HCT116 (cell line): ENCODE measurements around the gene TAS2R50. TPM values are rescaled to one million over a fixed set of nuclear protein-coding genes. Genes with fewer than 3 reads are reported as not detected.

Experiments used
- ATAC-seq: fragments of 200-7000 bp; cut with Tn5 transposase; 2 replicates; pipeline ENCODE4 v1.9.1; 2020; ENCODE audit warnings: mild to moderate bottlenecking, moderate library complexity
- BruUV-seq: library from RNA; stranded (reverse); fragments of 400-500 nt; replicated peaks from 2 replicates; lab custom pipeline; 2021; lab: Mats Ljungman, UMichigan
- CTCF ChIA-PET: fragments of 300-600 bp; sonication (Branson Sonifier 250); formaldehyde crosslinking; loops from one replicate; lab custom pipeline; 2021; ENCODE audit warnings: antibody characterized with exemption; lab: Charles Lee
- POLR2A ChIA-PET: fragments of 300-600, 350-600 bp; sonication (Branson Sonifier 250); formaldehyde crosslinking; loops from one replicate; lab custom pipeline; 2021; ENCODE audit warnings: antibody characterized with exemption; lab: Charles Lee
- RAD21 ChIA-PET, 2 experiments: fragments of 300-600 bp; sonication (Branson Sonifier 250); formaldehyde crosslinking; loops; one replicate each; lab custom pipeline; 2023; ENCODE audit warnings: low total read pairs in 2 of 2; ENCODE audit not compliant: uncharacterized antibody in 2 of 2, unreplicated experiment in 2 of 2, low non-redundant PET in 1 of 2; lab: Charles Lee
- DNase-seq: peaks from one replicate; pipeline ENCODE4 v3.0.0-alpha.2; 2010; ENCODE audit warnings: low read depth, low spot score
- H2AFZ ChIP-seq: fragments of 200-600 bp; shearing (Covaris generic), sonication (generic); 2 replicates; pipeline ENCODE4 v1.6.1; 2017; ENCODE audit warnings: low read depth, mixed run types, mixed read lengths, antibody characterized with exemption, low read length; ENCODE audit not compliant: poor library complexity, severe bottlenecking
- H3K27ac ChIP-seq: 2 replicates; pipeline ENCODE4 v1.5.1; 2012; ENCODE audit warnings: low read depth, low read length
- H3K27me3 ChIP-seq: fragments of 200-600 bp; sonication (generic); 2 replicates; pipeline ENCODE4 v1.6.1; 2016; ENCODE audit warnings: mixed run types, low read length, mixed read lengths; ENCODE audit not compliant: insufficient read depth
- H3K36me3 ChIP-seq, 2 experiments: fragments of 200-500 bp in 1 of 2; fragments of 200-600 bp in 1 of 2; sonication (Bioruptor generic) in 1 of 2; sonication (generic) in 1 of 2; 2 replicates each; pipeline versions ENCODE4 v1.5.1 to v1.6.1; 2014 to 2016; ENCODE audit warnings: low read length in 2 of 2, inconsistent platforms in 1 of 2, mixed read lengths in 1 of 2, mixed run types in 1 of 2; ENCODE audit not compliant: insufficient read depth in 2 of 2, control insufficient read depth in 1 of 2
- H3K4me1 ChIP-seq, 2 experiments: fragments of 200-600 bp in 1 of 2; sonication (generic) in 1 of 2; 2 replicates each; pipeline versions ENCODE4 v1.5.1 to v1.6.1; 2012 to 2017; ENCODE audit warnings: low read length in 2 of 2, inconsistent platforms in 1 of 2, mild to moderate bottlenecking in 1 of 2, mixed read lengths in 1 of 2, mixed run types in 1 of 2, moderate library complexity in 1 of 2; ENCODE audit not compliant: insufficient read depth in 2 of 2, control insufficient read depth in 1 of 2
- H3K4me2 ChIP-seq: fragments of 200-600 bp; sonication (generic); 2 replicates; pipeline ENCODE4 v1.6.1; 2017; ENCODE audit warnings: mixed run types, low read length, mixed read lengths
- H3K4me3 ChIP-seq, 2 experiments: fragments of 200-600 bp in 1 of 2; sonication (generic) in 1 of 2; replicated peaks in 1 of 2; 2 replicates each; pipeline ENCODE4 v1.5.1; 2011 to 2016; ENCODE audit warnings: low read length in 2 of 2, control low read depth in 1 of 2, low read depth in 1 of 2, mild to moderate bottlenecking in 1 of 2, mixed read lengths in 1 of 2, mixed run types in 1 of 2
- H3K79me2 ChIP-seq: fragments of 200-600 bp; sonication (generic); 2 replicates; pipeline ENCODE4 v1.6.1; 2017; ENCODE audit warnings: mild to moderate bottlenecking, mixed run types, low read length, moderate library complexity, mixed read lengths; ENCODE audit not compliant: insufficient read depth
- H3K9ac ChIP-seq: fragments of 200-600 bp; sonication (generic); 2 replicates; pipeline ENCODE4 v1.6.1; 2016; ENCODE audit warnings: low read length, mixed read lengths
- H3K9me2 ChIP-seq: fragments of 200-600 bp; sonication (generic), shearing (Covaris generic); 2 replicates; pipeline ENCODE4 v1.6.1; 2017; ENCODE audit warnings: mixed run types, mild to moderate bottlenecking, moderate library complexity; ENCODE audit not compliant: insufficient read depth
- H3K9me3 ChIP-seq, 2 experiments: fragments of 200-500 bp in 1 of 2; fragments of 200-600 bp in 1 of 2; sonication (Bioruptor generic) in 1 of 2; sonication (generic) in 1 of 2; 2 replicates each; pipeline ENCODE4 v1.6.1; 2014 to 2017; ENCODE audit warnings: low read length in 2 of 2, mixed read lengths in 2 of 2, inconsistent platforms in 1 of 2, low read depth in 1 of 2, mild to moderate bottlenecking in 1 of 2, mixed run types in 1 of 2, moderate library complexity in 1 of 2; ENCODE audit not compliant: control insufficient read depth in 1 of 2, insufficient read depth in 1 of 2
- H4K20me1 ChIP-seq: fragments of 200-600 bp; sonication (generic), shearing (Covaris generic); 2 replicates; pipeline ENCODE4 v1.6.1; 2017; ENCODE audit warnings: mixed run types, mild to moderate bottlenecking, moderate library complexity; ENCODE audit not compliant: insufficient read depth
- CBX3 ChIP-seq: IDR thresholded peaks from 2 replicates; pipeline ENCODE4 v1.6.1; 2012; ENCODE audit warnings: low read depth
- CEBPB ChIP-seq: IDR thresholded peaks from 2 replicates; pipeline ENCODE4 v1.6.1; 2012; ENCODE audit warnings: low read depth
- CTCF ChIP-seq, 3 experiments: fragments of 200-600 bp in 1 of 3; sonication (generic) in 1 of 3; IDR thresholded peaks in 2 of 3; conservative IDR thresholded peaks in 1 of 3; 2 replicates each; pipeline ENCODE4 v1.5.1; 2012 to 2017; ENCODE audit warnings: low read depth in 2 of 3, low read length in 2 of 3, antibody characterized with exemption in 1 of 3, borderline replicate concordance in 1 of 3, control low read depth in 1 of 3, mild to moderate bottlenecking in 1 of 3, mixed read lengths in 1 of 3, mixed run types in 1 of 3, moderate library complexity in 1 of 3; ENCODE audit not compliant: insufficient read depth in 1 of 3
- ELF1 ChIP-seq: IDR thresholded peaks from 2 replicates; pipeline ENCODE4 v1.6.1; 2012; ENCODE audit warnings: low read depth, borderline replicate concordance
- EZH2 ChIP-seq: fragments of 200-600 bp; sonication (generic); IDR thresholded peaks from 2 replicates; pipeline ENCODE4 v1.6.1; 2017; ENCODE audit warnings: antibody characterized with exemption, mixed run types
- EZH2phosphoT487 ChIP-seq: fragments of 200-600 bp; IDR thresholded peaks from 2 replicates; pipeline ENCODE4 v1.6.1; 2018; ENCODE audit warnings: antibody characterized with exemption, borderline replicate concordance
- FOSL1 ChIP-seq: IDR thresholded peaks from 2 replicates; pipeline ENCODE4 v1.6.1; 2012; ENCODE audit warnings: low read depth
- JUND ChIP-seq: IDR thresholded peaks from 2 replicates; pipeline ENCODE4 v1.6.1; 2012
- MAX ChIP-seq: IDR thresholded peaks from 2 replicates; pipeline ENCODE4 v1.6.1; 2012
- POLR2AphosphoS5 ChIP-seq: IDR thresholded peaks from 2 replicates; pipeline ENCODE4 v1.6.1; 2011; ENCODE audit warnings: mild to moderate bottlenecking, low read depth, low read length, moderate library complexity
- SP1 ChIP-seq: IDR thresholded peaks from 2 replicates; pipeline ENCODE4 v1.6.1; 2012; ENCODE audit warnings: low read depth
- SRF ChIP-seq: IDR thresholded peaks from 2 replicates; pipeline ENCODE4 v1.6.1; 2012; ENCODE audit warnings: low read depth
- TCF7L2 ChIP-seq: IDR thresholded peaks from 2 replicates; pipeline ENCODE4 v1.7.0; 2011; ENCODE audit warnings: borderline replicate concordance, inconsistent platforms; ENCODE audit not compliant: insufficient read depth, insufficient read length; ENCODE audit errors: extremely low read depth
- ZBTB33 ChIP-seq: IDR thresholded peaks from 2 replicates; pipeline ENCODE4 v1.6.1; 2011; ENCODE audit warnings: mild to moderate bottlenecking, low read length, moderate library complexity; ENCODE audit not compliant: insufficient replicate concordance; ENCODE audit errors: extremely low read depth
- ZFX ChIP-seq: fragments of 450-650 bp; IDR thresholded peaks from 2 replicates; pipeline ENCODE4 v1.6.1; 2017
- ZNF274 ChIP-seq: fragments of 200-500 bp; sonication (Bioruptor generic); IDR thresholded peaks from 2 replicates; pipeline ENCODE4 v1.6.1; 2014; ENCODE audit warnings: mild to moderate bottlenecking, low read depth, low read length, inconsistent platforms
- intact Hi-C: fragments of 100-400 bp; cut with micrococcal nuclease; formaldehyde crosslinking; loops from 2 replicates; pipeline ENCODE4 v1.10.0; 2022
- total RNA-seq: library from RNA; stranded (reverse); gene quantifications from one replicate; pipeline ENCODE4 v1.2.1, GENCODE V29; 2021; ENCODE audit not compliant: unreplicated experiment

Gene TAS2R50
- total RNA-seq, 1 experiment from 2014 or later, result 0.54 TPM

- BruUV-seq, result no TSS peak
- H4K20me1 ChIP-seq, result 0 out of 2 replicates have a peak, but pooled peaks cover 4% of the 10 kb centered on the region
- H3K9me2 ChIP-seq, result no peaks in the 10 kb centered on the region; the same call in 1 of the 2 replicates
- ChIA-PET POLR2A (no interaction called here), CTCF (no interaction called here), RAD21 (no interaction called here)
- DNase-seq (no peak), ATAC-seq (no peak)
- H3K4me3 ChIP-seq, result no peak overlapping the region
- no peak overlapping the region for H3K27ac ChIP-seq
- H2AFZ ChIP-seq, result no peak overlapping the region
- no peaks in the 10 kb centered on the region for H3K9me3 ChIP-seq
- no peaks in the 10 kb centered on the region for H3K4me1 ChIP-seq
- H3K79me2 ChIP-seq, result no peaks in the 10 kb centered on the region
- intact Hi-C loops, result no loop called here
- TF ChIP-seq ZFX, result no peak
- no peak for TF ChIP-seq TCF7L2
- TF ChIP-seq EZH2phosphoT487, result no peak
- TF ChIP-seq MAX, result no peak
- no peaks in the 10 kb centered on the region for H3K36me3 ChIP-seq
- no peak overlapping the region for H3K9ac ChIP-seq
- H3K27me3 ChIP-seq, result no peaks in the 10 kb centered on the region
- no peak overlapping the region for H3K4me2 ChIP-seq
Observed at GRCh38 chr12:10965476-10965875, 21.2 kb downstream of the TAS2R50 start.

- ATAC-seq (no peak), DNase-seq (no peak)
- H3K9me3 ChIP-seq, result peaks cover 0 to 5% of the 10 kb centered on the region in 2 experiments; a peak in 1 of 4 replicates
- ChIA-PET CTCF (no interaction called here), RAD21 (interaction anchor here in 1 of 2 experiments (0.6 kb wide), 1 partner anchor 13 kb away, joined by 3 read pairs; no protein-coding TSS in a partner anchor)
- H2AFZ ChIP-seq, result no peak overlapping the region
- H3K4me2 ChIP-seq, result no peak overlapping the region
- H3K27me3 ChIP-seq, result no peaks in the 10 kb centered on the region
- H3K4me1 ChIP-seq, result no peaks in the 10 kb centered on the region
- TF ChIP-seq CEBPB (no peak), SP1 (no peak), SRF (no peak), ZNF274 (no peak), POLR2AphosphoS5 (no peak), ZBTB33 (no peak), CBX3 (no peak), ZFX (no peak), CTCF (IDR thresholded peaks at IDR 0.05 in 2 of 3, conservative IDR thresholded peaks at IDR 0.05 in 1 of 3; ENCODE audit: borderline replicate concordance in 1 of 3, insufficient read depth in 1 of 3, low read depth in 2 of 3, low read length in 2 of 3) (no peak), JUND (no peak), ELF1 (no peak), EZH2 (no peak), FOSL1 (no peak)
- TF ChIP-seq, all 23 proteins: peak for 0
- POLR2A ChIA-PET, result no interaction called here
- no peaks in the 10 kb centered on the region for H3K36me3 ChIP-seq
- H3K79me2 ChIP-seq, result peaks cover 16% of the 10 kb centered on the region
- H3K27ac ChIP-seq, result no peak overlapping the region
- no peaks in the 10 kb centered on the region for H3K9me2 ChIP-seq
- no peak overlapping the region for H3K4me3 ChIP-seq
- BruUV-seq, result no TSS peak
- H4K20me1 ChIP-seq, result no peaks in the 10 kb centered on the region
- no peak overlapping the region for H3K9ac ChIP-seq
- intact Hi-C loops, result no loop called here
Observed at GRCh38 chr12:10960211-10960610, 26.5 kb downstream of the TAS2R50 start.
